K562 (cell line): ENCODE measurements around the gene EFCAB8. TPM values are rescaled to one million over a fixed set of nuclear protein-coding genes. Genes with fewer than 3 reads are reported as not detected.

Experiments
- ATAC-seq: fragments of 200-7000 bp; cut with Tn5 transposase; 3 replicates; pipeline ENCODE4 v1.9.1; 2020; ENCODE audit warnings: moderate library complexity
- BruUV-seq: library from RNA; stranded (reverse); fragments of 400-500 nt; replicated peaks from 2 replicates; lab custom pipeline; 2021; lab: Mats Ljungman, UMichigan
- CTCF ChIA-PET: fragments of 300-600 bp; formaldehyde crosslinking; extraction: SDS; loops from one replicate; lab custom pipeline; 2021; ENCODE audit warnings: low intra/inter-chr PET ratio; lab: Yijun Ruan, JAX
- POLR2A ChIA-PET: fragments of 300-600, 350-650 bp; sonication (Branson Sonifier 250); formaldehyde crosslinking; extraction: SDS; loops from one replicate; lab custom pipeline; 2021; ENCODE audit warnings: antibody characterized with exemption, inconsistent platforms; lab: Yijun Ruan, JAX
- DNase-seq, 4 experiments: peaks; one replicate each; pipeline versions ENCODE4 v3.0.0 to v3.0.0-alpha.2; 2011 to 2018; ENCODE audit warnings: low spot score in 3 of 4, mixed read lengths in 3 of 4; ENCODE audit errors: extremely low read depth in 1 of 4
- FAIRE-seq: peaks from 2 replicates; lab custom pipeline; 2011; peaks lifted over from hg19 to GRCh38; lab: Jason Lieb, UNC
- H2AFZ ChIP-seq: 2 replicates; pipeline ENCODE4 v1.6.0; 2011; ENCODE audit warnings: low read depth, low read length, control low read depth, inconsistent platforms
- H3K27ac ChIP-seq: fragments of 200-600 bp; 3 replicates; pipeline ENCODE4 v1.8.0; 2011; ENCODE audit warnings: low read depth, mild to moderate bottlenecking, control low read depth, inconsistent platforms, low read length, moderate library complexity, mixed read lengths; ENCODE audit errors: extremely low read depth
- H3K27me3 ChIP-seq, 2 experiments: fragments of 300-600 bp in 1 of 2; 2 replicates in 1 of 2; 3 replicates in 1 of 2; pipeline versions ENCODE4 v1.6.0 to v1.8.0; 2011; ENCODE audit warnings: inconsistent platforms in 2 of 2, low read length in 2 of 2, mild to moderate bottlenecking in 1 of 2, mixed read lengths in 1 of 2, moderate library complexity in 1 of 2; ENCODE audit not compliant: control insufficient read depth in 2 of 2, insufficient read depth in 2 of 2
- H3K36me3 ChIP-seq: fragments of 300-600 bp; 3 replicates; pipeline ENCODE4 v1.8.0; 2011; ENCODE audit warnings: mild to moderate bottlenecking, low read length, inconsistent platforms; ENCODE audit not compliant: control insufficient read depth, insufficient read depth
- H3K4me1 ChIP-seq, 2 experiments: fragments of 200-600 bp in 1 of 2; replicated peaks in 1 of 2; 2 replicates in 1 of 2; 3 replicates in 1 of 2; pipeline versions ENCODE4 v1.5.1 to v1.8.0; 2011; ENCODE audit warnings: inconsistent platforms in 2 of 2, low read length in 2 of 2, mild to moderate bottlenecking in 1 of 2, mixed read lengths in 1 of 2, moderate library complexity in 1 of 2; ENCODE audit not compliant: control insufficient read depth in 2 of 2, insufficient read depth in 2 of 2
- H3K4me2 ChIP-seq: 2 replicates; pipeline ENCODE4 v1.6.1; 2011; ENCODE audit warnings: low read length, control low read depth, inconsistent platforms, mixed read lengths; ENCODE audit not compliant: insufficient read depth
- H3K4me3 ChIP-seq: fragments of 200-600 bp; sonication (generic), shearing (Covaris generic); 2 replicates; pipeline ENCODE4 v1.5.1; 2016; ENCODE audit warnings: control low read depth, inconsistent platforms
- H3K79me2 ChIP-seq: fragments of 200-600 bp; 3 replicates; pipeline ENCODE4 v1.8.0; 2011; ENCODE audit warnings: low read length, inconsistent platforms; ENCODE audit not compliant: control insufficient read depth, insufficient read depth
- H3K9ac ChIP-seq, 2 experiments: 2 replicates each; pipeline versions ENCODE4 v1.6.0 to v1.6.1; 2011; ENCODE audit warnings: low read depth in 2 of 2, low read length in 2 of 2, control low read depth in 1 of 2, inconsistent platforms in 1 of 2, mild to moderate bottlenecking in 1 of 2, mixed read lengths in 1 of 2; ENCODE audit not compliant: insufficient read depth in 1 of 2
- H3K9me1 ChIP-seq: one replicate; pipeline ENCODE4 v1.6.0; 2011; ENCODE audit warnings: inconsistent platforms, mild to moderate bottlenecking, low read length, moderate library complexity; ENCODE audit not compliant: control insufficient read depth, insufficient read depth
- H3K9me3 ChIP-seq: replicated peaks from 2 replicates; pipeline ENCODE4 v1.5.1; 2011; ENCODE audit warnings: low read depth, low read length, inconsistent platforms; ENCODE audit not compliant: control insufficient read depth, insufficient read depth
- H4K20me1 ChIP-seq: replicated peaks from 2 replicates; pipeline ENCODE4 v1.6.1; 2011; ENCODE audit warnings: low read length, inconsistent platforms, mixed read lengths; ENCODE audit not compliant: control insufficient read depth, insufficient read depth
- BCOR ChIP-seq: fragments of 450-650 bp; IDR thresholded peaks from 2 replicates; pipeline ENCODE4 v1.6.1; 2016
- CBFB ChIP-seq: sonication (generic); formaldehyde crosslinking; IDR thresholded peaks from 2 replicates; pipeline ENCODE4 v1.4.0; 2020; ENCODE audit warnings: mild to moderate bottlenecking, missing genetic modification reagents
- CREB3L1 ChIP-seq: fragments of 450-650 bp; IDR thresholded peaks from 2 replicates; pipeline ENCODE4 v1.6.1; 2014; ENCODE audit warnings: low read depth, mild to moderate bottlenecking, moderate library complexity, borderline replicate concordance
- ILF3 ChIP-seq: fragments of 450-650 bp; IDR thresholded peaks from 2 replicates; pipeline ENCODE4 v1.6.1; 2018; ENCODE audit warnings: antibody characterized with exemption, mild to moderate bottlenecking, moderate library complexity, borderline replicate concordance
- IRF9 ChIP-seq: fragments of 450-650 bp; IDR thresholded peaks from 2 replicates; pipeline ENCODE4 v1.6.1; 2016; ENCODE audit warnings: missing biosample characterization, missing genetic modification characterization
- MCM5 ChIP-seq: fragments of 450-650 bp; IDR thresholded peaks from 2 replicates; pipeline ENCODE4 v1.6.1; 2016; ENCODE audit warnings: low read depth
- NFE2 ChIP-seq: IDR thresholded peaks from 2 replicates; pipeline ENCODE4 v1.6.1; 2014; ENCODE audit warnings: antibody characterized with exemption, low read depth
- NR2F6 ChIP-seq: fragments of 450-650 bp; formaldehyde crosslinking; IDR thresholded peaks from 2 replicates; pipeline ENCODE4 v1.4.0; 2020; ENCODE audit warnings: mild to moderate bottlenecking
- PCBP1 ChIP-seq: fragments of 200-400 bp; formaldehyde crosslinking; IDR thresholded peaks from 2 replicates; pipeline ENCODE4 v1.6.1; 2018; ENCODE audit warnings: mild to moderate bottlenecking, low read depth, low read length; ENCODE audit not compliant: poor library complexity, severe bottlenecking
- POLR3G ChIP-seq: IDR thresholded peaks from 2 replicates; pipeline ENCODE4 v1.6.1; 2011; ENCODE audit not compliant: insufficient read length, insufficient replicate concordance; ENCODE audit errors: extremely low read depth
- SP1 ChIP-seq: sonication (generic); formaldehyde crosslinking; IDR thresholded peaks from 2 replicates; pipeline ENCODE4 v1.8.1; 2022; ENCODE audit warnings: mild to moderate bottlenecking, missing genetic modification reagents
- SREBF1 ChIP-seq: fragments of 150-350 bp; IDR thresholded peaks from 2 replicates; pipeline ENCODE4 v1.6.1; 2014; ENCODE audit warnings: antibody characterized with exemption, low read depth, low read length, borderline replicate concordance
- U2AF2 ChIP-seq: fragments of 200-400 bp; formaldehyde crosslinking; optimal IDR thresholded peaks from 2 replicates; pipeline ENCODE3; 2017; ENCODE audit warnings: low read depth, mild to moderate bottlenecking, low read length
- ZFP1 ChIP-seq: fragments of 450-650 bp; formaldehyde crosslinking; IDR thresholded peaks from 2 replicates; pipeline ENCODE4 v1.4.0; 2020; ENCODE audit warnings: mild to moderate bottlenecking, mixed read lengths
- ZNF184 ChIP-seq: sonication (generic); formaldehyde crosslinking; IDR thresholded peaks from 2 replicates; pipeline ENCODE4 v1.5.0; 2020; ENCODE audit warnings: missing genetic modification reagents
- WGBS: fragments of 100-300 bp; shearing (Covaris generic); methylation state at CpG from one replicate; pipeline ENCODE4 v1.1.6; 2016; ENCODE audit warnings: low coverage, mixed read lengths; ENCODE audit not compliant: insufficient coverage; ENCODE audit errors: missing lambda C conversion rate; 5-methylcytosine and 5-hydroxymethylcytosine counted together
- in situ Hi-C: fragments of 300-500 bp; cut with MboI; formaldehyde crosslinking; loops from 4 replicates; pipeline ENCODE4 v1.15.0; 2018; ENCODE audit warnings: inconsistent platforms, mixed read lengths
- intact Hi-C: fragments of 100-400 bp; cut with micrococcal nuclease; formaldehyde crosslinking; loops from 2 replicates; pipeline ENCODE4 v1.14.2; 2022
- polyA plus RNA-seq, 8 experiments: library from polyadenylated mRNA; depleted of rRNA in 4 of 8; stranded (reverse) in 5 of 8; unstranded in 3 of 8; fragments of >200 nt; fragmentation: Nextera tagmentation in 2 of 8; fragmentation: Illumina TruSeq in 1 of 8; extraction: Ambion mirVana in 2 of 8; extraction: Trizol in 1 of 8; gene quantifications; 2 replicates each; pipeline versions ENCODE4 v1.2.1 to v1.2.3, GENCODE V29; 2011 to 2014; ENCODE audit warnings: inconsistent platforms in 1 of 8, missing spikeins in 1 of 8
- total RNA-seq, 7 experiments: library from RNA; depleted of rRNA in 6 of 7; stranded (reverse); fragments of >200 nt in 6 of 7; fragmentation: Illumina TruSeq in 2 of 7; extraction: Trizol in 2 of 7; gene quantifications; 2 replicates each; pipeline versions ENCODE4 v1.2.1 to v1.2.3, GENCODE V29; 2011 to 2021; ENCODE audit warnings: low replicate concordance in 1 of 7
- TF ChIP-seq, protein P1 (sequence below): fragments of 450-650 bp; IDR thresholded peaks from 2 replicates; pipeline ENCODE4 v1.6.1; 2018; ENCODE audit warnings: mild to moderate bottlenecking, low read depth; ENCODE audit not compliant: partially characterized antibody
- TF ChIP-seq, protein P2 (sequence below): sonication (generic); formaldehyde crosslinking; IDR thresholded peaks from 2 replicates; pipeline ENCODE4 v1.8.0; 2022; ENCODE audit warnings: mild to moderate bottlenecking, low read depth, missing genetic modification reagents

Gene EFCAB8
- total and polyA plus RNA-seq, 9 of the 15 experiments (the other 6 are each of a cell fraction or from before 2014, with no cell fraction given): 0.03 to 0.18 (median 0.11) TPM; not detected in 6

DNA sequence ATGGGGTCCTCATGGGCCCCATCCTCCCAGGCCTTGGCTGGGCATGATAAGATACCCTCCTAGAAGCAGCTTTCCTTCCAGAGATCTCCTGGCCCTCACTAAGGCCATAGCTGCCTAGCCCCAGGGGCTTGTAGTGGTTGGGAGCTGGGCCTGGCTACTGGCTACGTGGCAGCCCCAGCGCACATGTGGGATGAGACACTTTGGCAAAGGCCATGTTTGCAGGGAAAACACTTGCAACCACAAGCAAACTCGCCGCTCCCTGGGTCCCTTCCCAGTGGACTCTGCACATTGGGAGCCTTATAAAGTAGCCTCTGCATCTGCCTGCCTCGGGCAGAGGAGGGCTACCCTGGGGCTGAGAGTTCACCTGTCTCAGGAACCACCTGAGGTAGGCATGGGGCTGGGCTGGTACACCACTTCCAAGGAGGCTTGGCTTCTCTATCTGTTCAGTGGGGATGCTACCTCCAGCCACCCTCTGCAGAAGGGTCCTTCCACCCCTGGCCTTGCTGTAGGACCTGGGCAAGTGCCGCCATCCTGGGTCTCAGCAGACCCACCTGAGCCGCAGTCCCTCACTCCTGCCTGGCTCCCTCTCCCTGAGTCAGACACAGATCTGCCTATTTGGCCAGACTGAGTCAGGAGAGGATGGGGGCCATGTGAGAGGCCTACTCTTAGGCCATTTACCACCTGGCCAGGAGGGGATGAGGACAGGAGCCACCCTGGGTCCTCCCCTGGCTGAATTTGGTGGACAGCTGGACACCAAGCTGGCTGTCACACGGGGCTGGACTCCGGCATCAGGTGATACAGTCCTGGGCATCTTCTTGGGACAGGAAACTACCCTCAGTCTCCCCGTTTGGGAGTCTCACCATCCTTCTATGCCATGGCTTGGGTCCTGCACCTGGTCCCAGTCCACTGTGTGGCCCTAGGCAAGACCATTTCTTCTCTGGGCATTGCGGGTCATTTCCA lies 148.9 kb downstream of the EFCAB8 start, which contains the start of gene BPIFB2:
TSS of gene BPIFB2 (plus strand) at position 329 of the 960 bp plus-strand sequence. CDS start 871 bp downstream, outside the sequence.
- ATAC-seq: no peak
- CTCF ChIA-PET: no interaction called here
- POLR2A ChIA-PET: interaction anchor here (0.7 kb wide), 1 partner anchor 278 kb away, joined by 3 read pairs; no protein-coding TSS in a partner anchor
- H3K27ac ChIP-seq: no peak within 1 kb of the TSS
- no peaks in the 10 kb centered on the region for H4K20me1 ChIP-seq
- DNase-seq: no peak
- no peaks in the 10 kb centered on the region for H3K9me1 ChIP-seq
- no peak within 1 kb of the TSS for H2AFZ ChIP-seq
- H3K4me1 ChIP-seq: no peaks in the 10 kb centered on the region
- peaks cover 6 to 39% of the 10 kb centered on the region in 2 experiments; a peak in 4 of 5 replicates for H3K27me3 ChIP-seq
- no peak for FAIRE-seq
- in situ Hi-C loops (no loop called here), intact Hi-C loops (no loop called here)
- H3K4me3 ChIP-seq: no peak within 1 kb of the TSS
- peaks cover 4% of the 10 kb centered on the region for H3K9me3 ChIP-seq
- no peaks in the 10 kb centered on the region for H3K79me2 ChIP-seq
- BruUV-seq: no TSS peak
- 0% methylated on average over 11 of the region's 11 CpGs for WGBS
- no peak within 1 kb of the TSS for H3K4me2 ChIP-seq
- H3K36me3 ChIP-seq: no peaks in the 10 kb centered on the region
- H3K9ac ChIP-seq: no peak within 1 kb of the TSS
- no peak for TF ChIP-seq SP1 (CRISPR knock-in tag)
- no peak for TF ChIP-seq ILF3
- no peak for TF ChIP-seq SREBF1
- no peak for TF ChIP-seq ZFP1 (CRISPR knock-in tag)
- TF ChIP-seq MCM5: no peak
- TF ChIP-seq BCOR: no peak
- TF ChIP-seq CBFB (CRISPR knock-in tag): no peak
- TF ChIP-seq, protein P1, sequence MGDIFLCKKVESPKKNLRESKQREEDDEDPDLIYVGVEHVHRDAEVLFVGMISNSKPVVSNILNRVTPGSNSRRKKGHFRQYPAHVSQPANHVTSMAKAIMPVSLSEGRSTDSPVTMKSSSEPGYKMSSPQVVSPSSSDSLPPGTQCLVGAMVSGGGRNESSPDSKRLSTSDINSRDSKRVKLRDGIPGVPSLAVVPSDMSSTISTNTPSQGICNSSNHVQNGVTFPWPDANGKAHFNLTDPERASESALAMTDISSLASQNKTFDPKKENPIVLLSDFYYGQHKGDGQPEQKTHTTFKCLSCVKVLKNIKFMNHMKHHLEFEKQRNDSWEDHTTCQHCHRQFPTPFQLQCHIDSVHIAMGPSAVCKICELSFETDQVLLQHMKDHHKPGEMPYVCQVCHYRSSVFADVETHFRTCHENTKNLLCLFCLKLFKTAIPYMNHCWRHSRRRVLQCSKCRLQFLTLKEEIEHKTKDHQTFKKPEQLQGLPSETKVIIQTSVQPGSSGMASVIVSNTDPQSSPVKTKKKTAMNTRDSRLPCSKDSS: no peak
- TF ChIP-seq U2AF2: no peak
- TF ChIP-seq, protein P2, sequence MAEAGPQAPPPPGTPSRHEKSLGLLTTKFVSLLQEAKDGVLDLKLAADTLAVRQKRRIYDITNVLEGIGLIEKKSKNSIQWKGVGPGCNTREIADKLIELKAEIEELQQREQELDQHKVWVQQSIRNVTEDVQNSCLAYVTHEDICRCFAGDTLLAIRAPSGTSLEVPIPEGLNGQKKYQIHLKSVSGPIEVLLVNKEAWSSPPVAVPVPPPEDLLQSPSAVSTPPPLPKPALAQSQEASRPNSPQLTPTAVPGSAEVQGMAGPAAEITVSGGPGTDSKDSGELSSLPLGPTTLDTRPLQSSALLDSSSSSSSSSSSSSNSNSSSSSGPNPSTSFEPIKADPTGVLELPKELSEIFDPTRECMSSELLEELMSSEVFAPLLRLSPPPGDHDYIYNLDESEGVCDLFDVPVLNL (CRISPR knock-in tag): no peak
- no peak for TF ChIP-seq CREB3L1
- no peak for TF ChIP-seq NFE2
- TF ChIP-seq ZNF184 (CRISPR knock-in tag): no peak
- no peak for TF ChIP-seq POLR3G
- TF ChIP-seq PCBP1: no peak
- no peak for TF ChIP-seq IRF9 (tag)
- TF ChIP-seq NR2F6 (CRISPR knock-in tag): no peak
